ENCODE measurements around the gene DHRS3. TPM values are rescaled to one million over a fixed set of nuclear protein-coding genes. Genes with fewer than 3 reads are reported as not detected.

DHRS3 gene
- total RNA-seq, 2 donors from 2014 or later = 9.2 to 9.8 TPM

GRCh38 chr1:12608311-12608957 is 9.6 kb downstream of the DHRS3 start:
- Histone ChIP-seq H3K27me3 (ENCODE audit: control insufficient read depth, insufficient read depth, low read length, poor library complexity, severe bottlenecking) (peaks cover 83% of the 10 kb centered on the region), H3K27ac (ENCODE audit: low read depth, low read length) (no peak overlapping the region), H3K36me3 (ENCODE audit: control insufficient read depth, insufficient read depth, low read length) (no peaks in the 10 kb centered on the region), H3K4me1 (ENCODE audit: control insufficient read depth, insufficient read depth, low read length) (peaks cover 5% of the 10 kb centered on the region), H3K9me3 (ENCODE audit: control insufficient read depth, low read length) (peaks cover 11% of the 10 kb centered on the region), H3K4me3 (ENCODE audit: low read length) (no peak overlapping the region), H3K9ac (ENCODE audit: extremely low read depth, low read length, poor library complexity, severe bottlenecking) (no peak overlapping the region)
- 84 to 96% methylated on average over 4 to 5 of the region's 5 CpGs for WGBS, 2 experiments (ENCODE audit: insufficient coverage in 1 of 2, insufficient read length in 1 of 2)
- H3K4me3 Mint-ChIP-seq = no peak overlapping the region
- no peak overlapping the region for H3K27ac Mint-ChIP-seq
- H3K27me3 Mint-ChIP-seq (ENCODE audit: insufficient read depth) = peaks cover 95% of the 10 kb centered on the region
- TF ChIP-seq CTCF (conservative IDR thresholded peaks at IDR 0.05) = no peak
- peaks cover 17% of the 10 kb centered on the region for H3K9me3 Mint-ChIP-seq
- peaks cover 20% of the 10 kb centered on the region for H3K4me1 Mint-ChIP-seq
- peaks cover 12% of the 10 kb centered on the region for H3K36me3 Mint-ChIP-seq (ENCODE audit: low read depth)
- DNase-seq = no peak

GRCh38 chr1:12607263-12607662 is 10.7 kb downstream of the DHRS3 start:
- H3K4me1 ChIP-seq (ENCODE audit: control insufficient read depth, insufficient read depth, low read length) = peaks cover 5% of the 10 kb centered on the region
- Mint-ChIP-seq H3K27me3 (ENCODE audit: insufficient read depth) (peaks cover 95% of the 10 kb centered on the region), H3K4me1 (peaks cover 24% of the 10 kb centered on the region), H3K36me3 (ENCODE audit: low read depth) (peaks cover 12% of the 10 kb centered on the region), H3K27ac (no peak overlapping the region), H3K9me3 (peaks cover 17% of the 10 kb centered on the region), H3K4me3 (no peak overlapping the region)
- DNase-seq = no peak
- no peak for TF ChIP-seq CTCF (conservative IDR thresholded peaks at IDR 0.05)
- H3K27ac ChIP-seq (ENCODE audit: low read depth, low read length) = no peak overlapping the region
- WGBS, 2 experiments (ENCODE audit: insufficient coverage in 1 of 2, insufficient read length in 1 of 2) = 67 to 93% methylated on average over 1 to 3 of the region's 3 CpGs
- peaks cover 11% of the 10 kb centered on the region for H3K9me3 ChIP-seq (ENCODE audit: control insufficient read depth, low read length)
- H3K27me3 ChIP-seq (ENCODE audit: control insufficient read depth, insufficient read depth, low read length, poor library complexity, severe bottlenecking) = peaks cover 83% of the 10 kb centered on the region
- no peak overlapping the region for H3K9ac ChIP-seq (ENCODE audit: extremely low read depth, low read length, poor library complexity, severe bottlenecking)
- no peaks in the 10 kb centered on the region for H3K36me3 ChIP-seq (ENCODE audit: control insufficient read depth, insufficient read depth, low read length)
- H3K4me3 ChIP-seq (ENCODE audit: low read length) = peak overlapping the region; percentile 26

GRCh38 chr1:12604986-12605385 is 13.0 kb downstream of the DHRS3 start:
- H3K27ac Mint-ChIP-seq = no peak overlapping the region
- peaks cover 17% of the 10 kb centered on the region for H3K9me3 Mint-ChIP-seq
- H3K4me1 Mint-ChIP-seq = peaks cover 28% of the 10 kb centered on the region
- no peak overlapping the region for H3K9ac ChIP-seq (ENCODE audit: extremely low read depth, low read length, poor library complexity, severe bottlenecking)
- no peak for DNase-seq
- no peak overlapping the region for H3K4me3 Mint-ChIP-seq
- no peaks in the 10 kb centered on the region for H3K36me3 ChIP-seq (ENCODE audit: control insufficient read depth, insufficient read depth, low read length)
- TF ChIP-seq CTCF (conservative IDR thresholded peaks at IDR 0.05) = no peak
- peaks cover 12% of the 10 kb centered on the region for H3K36me3 Mint-ChIP-seq (ENCODE audit: low read depth)
- H3K9me3 ChIP-seq (ENCODE audit: control insufficient read depth, low read length) = peaks cover 11% of the 10 kb centered on the region
- H3K27ac ChIP-seq (ENCODE audit: low read depth, low read length) = no peak overlapping the region
- no peak overlapping the region for H3K4me3 ChIP-seq (ENCODE audit: low read length)
- peaks cover 7% of the 10 kb centered on the region for H3K4me1 ChIP-seq (ENCODE audit: control insufficient read depth, insufficient read depth, low read length)
- 75 to 87% methylated on average over 4 to 9 of the region's 9 CpGs for WGBS, 2 experiments (ENCODE audit: insufficient coverage in 1 of 2, insufficient read length in 1 of 2)
- peaks cover 81% of the 10 kb centered on the region for H3K27me3 ChIP-seq (ENCODE audit: control insufficient read depth, insufficient read depth, low read length, poor library complexity, severe bottlenecking)
- H3K27me3 Mint-ChIP-seq (ENCODE audit: insufficient read depth) = peaks cover 95% of the 10 kb centered on the region

Data from endodermal cell (in vitro differentiated cells).